Endothelial cell of umbilical vein (primary cell): Measurements from ENCODE around the gene DNASE2. TPM values are rescaled to one million over a fixed set of nuclear protein-coding genes. Genes with fewer than 3 reads are reported as not detected.
A peak's percentile ranks its signal among the peaks of the same experiment; 100 is the strongest.

Source experiments
- BruUV-seq: library from RNA; stranded (reverse); fragments of 400-500 nt; replicated peaks from 2 replicates; lab custom pipeline; 2021; lab: Mats Ljungman, UMichigan
- CTCF ChIA-PET: fragments of 300-600, 350-600 bp; sonication (Branson Sonifier 250); formaldehyde crosslinking; loops from one replicate; lab custom pipeline; 2021; ENCODE audit warnings: antibody characterized with exemption, inconsistent platforms; lab: Charles Lee
- POLR2A ChIA-PET: fragments of 300-600, 350-600 bp; sonication (Branson Sonifier 250); formaldehyde crosslinking; loops from one replicate; lab custom pipeline; 2021; ENCODE audit warnings: antibody characterized with exemption, inconsistent platforms; lab: Charles Lee
- DNase-seq: peaks from one replicate; pipeline ENCODE4 v3.0.0-alpha.2; 2011; ENCODE audit warnings: low read depth, low spot score
- FAIRE-seq: peaks from 2 replicates; lab custom pipeline; 2011; peaks lifted over from hg19 to GRCh38; lab: Jason Lieb, UNC
- H2AFZ ChIP-seq: 2 replicates; pipeline ENCODE4 v1.6.0; 2012; ENCODE audit warnings: low read depth, low read length, control low read depth, inconsistent platforms
- H3K27ac ChIP-seq: 2 replicates; pipeline ENCODE4 v1.5.1; 2011; ENCODE audit warnings: low read depth, mild to moderate bottlenecking, control low read depth, low read length, moderate library complexity; ENCODE audit not compliant: insufficient read depth
- H3K27me3 ChIP-seq, 2 experiments: 2 replicates each; pipeline versions ENCODE4 v1.6.0 to v1.6.1; 2011; ENCODE audit warnings: low read length in 2 of 2, mixed read lengths in 1 of 2; ENCODE audit not compliant: control insufficient read depth in 2 of 2, insufficient read depth in 2 of 2
- H3K36me3 ChIP-seq, 2 experiments: 2 replicates in 1 of 2; 3 replicates in 1 of 2; pipeline ENCODE4 v1.5.1; 2011; ENCODE audit warnings: low read length in 2 of 2, mild to moderate bottlenecking in 1 of 2, moderate library complexity in 1 of 2; ENCODE audit not compliant: control insufficient read depth in 2 of 2, insufficient read depth in 2 of 2; ENCODE audit errors: extremely low read depth in 1 of 2
- H3K4me1 ChIP-seq: 3 replicates; pipeline ENCODE4 v1.5.1; 2011; ENCODE audit warnings: mild to moderate bottlenecking, low read length; ENCODE audit not compliant: control insufficient read depth, insufficient read depth; ENCODE audit errors: extremely low read depth
- H3K4me2 ChIP-seq: 2 replicates; pipeline ENCODE4 v1.6.1; 2011; ENCODE audit warnings: low read length, control low read depth, mixed read lengths; ENCODE audit not compliant: insufficient read depth
- H3K4me3 ChIP-seq, 3 experiments: fragments of 200-600 bp in 1 of 3; sonication (generic), shearing (Covaris generic) in 1 of 3; replicated peaks in 1 of 3; 2 replicates each; pipeline ENCODE4 v1.5.1; 2011 to 2016; ENCODE audit warnings: control low read depth in 3 of 3, low read length in 3 of 3, mild to moderate bottlenecking in 2 of 3, inconsistent platforms in 1 of 3, low read depth in 1 of 3, moderate library complexity in 1 of 3; ENCODE audit not compliant: insufficient read depth in 1 of 3
- H3K79me2 ChIP-seq: 2 replicates; pipeline ENCODE4 v1.6.0; 2012; ENCODE audit warnings: low read length, inconsistent platforms; ENCODE audit not compliant: control insufficient read depth, insufficient read depth
- H3K9ac ChIP-seq: replicated peaks from 2 replicates; pipeline ENCODE3; 2011; ENCODE audit warnings: low read length, control low read depth; ENCODE audit not compliant: insufficient read depth; ENCODE audit errors: extremely low read depth
- H3K9me1 ChIP-seq: replicated peaks from 3 replicates; pipeline ENCODE4 v1.6.0; 2011; ENCODE audit warnings: mild to moderate bottlenecking, low read length; ENCODE audit not compliant: control insufficient read depth, insufficient read depth; ENCODE audit errors: extremely low read depth
- H3K9me3 ChIP-seq: replicated peaks from 2 replicates; pipeline ENCODE4 v1.5.1; 2012; ENCODE audit warnings: low read length, inconsistent platforms; ENCODE audit not compliant: control insufficient read depth, insufficient read depth
- H4K20me1 ChIP-seq: replicated peaks from 2 replicates; pipeline ENCODE3; 2011; ENCODE audit warnings: mild to moderate bottlenecking, low read length; ENCODE audit not compliant: control insufficient read depth, insufficient read depth; ENCODE audit errors: extremely low read depth
- CTCF ChIP-seq, 2 donors: IDR thresholded peaks; 1 replicate in 1 of 2; 2 replicates in 1 of 2; pipeline ENCODE4 v1.5.1; 2011; ENCODE audit warnings: low read length in 2 of 2, mild to moderate bottlenecking in 2 of 2, moderate library complexity in 2 of 2, control low read depth in 1 of 2, inconsistent platforms in 1 of 2, low read depth in 1 of 2; ENCODE audit not compliant: insufficient read depth in 1 of 2; ENCODE audit errors: extremely low read depth in 1 of 2
- EZH2 ChIP-seq: IDR thresholded peaks from 2 replicates; pipeline ENCODE4 v1.6.1; 2012; ENCODE audit warnings: borderline replicate concordance, low read depth, mild to moderate bottlenecking, moderate library complexity, low read length, inconsistent platforms; ENCODE audit not compliant: severe bottlenecking
- GATA2 ChIP-seq: IDR thresholded peaks from 2 replicates; pipeline ENCODE4 v1.7.0; 2011; ENCODE audit warnings: low read depth, mild to moderate bottlenecking, moderate library complexity, mixed read lengths, low read length; ENCODE audit not compliant: insufficient read length, insufficient read depth
- MAX ChIP-seq: IDR thresholded peaks from 2 replicates; pipeline ENCODE4 v1.6.1; 2011; ENCODE audit not compliant: insufficient read depth, insufficient read length
- dilution Hi-C: fragments of 300-500 bp; cut with MboI; formaldehyde crosslinking; loops from one replicate; pipeline ENCODE4 v1.15.0; 2019; ENCODE audit warnings: low sequenced_read_pairs; ENCODE audit not compliant: extremely low pct_ligation_motif_present
- intact Hi-C: fragments of 100-400 bp; cut with micrococcal nuclease; formaldehyde crosslinking; loops from one replicate; pipeline ENCODE4 v1.10.0; 2022
- polyA plus RNA-seq, 4 experiments: library from polyadenylated mRNA; depleted of rRNA in 3 of 4; stranded (reverse) in 3 of 4; unstranded in 1 of 4; fragments of >200 nt; gene quantifications; 2 replicates each; pipeline versions ENCODE4 v1.2.1 to v1.2.3, GENCODE V29; 2011 to 2012; ENCODE audit warnings: missing spikeins in 1 of 4
- total RNA-seq: library from RNA; stranded (reverse); gene quantifications from 2 replicates; pipeline ENCODE4 v1.2.3, GENCODE V29; 2021

The DNASE2 gene
- total and polyA plus RNA-seq, 2 donors (not counting 3 experiments of a cell fraction or from before 2014, with no cell fraction given), result 31.3 to 51.9 TPM

DNA sequence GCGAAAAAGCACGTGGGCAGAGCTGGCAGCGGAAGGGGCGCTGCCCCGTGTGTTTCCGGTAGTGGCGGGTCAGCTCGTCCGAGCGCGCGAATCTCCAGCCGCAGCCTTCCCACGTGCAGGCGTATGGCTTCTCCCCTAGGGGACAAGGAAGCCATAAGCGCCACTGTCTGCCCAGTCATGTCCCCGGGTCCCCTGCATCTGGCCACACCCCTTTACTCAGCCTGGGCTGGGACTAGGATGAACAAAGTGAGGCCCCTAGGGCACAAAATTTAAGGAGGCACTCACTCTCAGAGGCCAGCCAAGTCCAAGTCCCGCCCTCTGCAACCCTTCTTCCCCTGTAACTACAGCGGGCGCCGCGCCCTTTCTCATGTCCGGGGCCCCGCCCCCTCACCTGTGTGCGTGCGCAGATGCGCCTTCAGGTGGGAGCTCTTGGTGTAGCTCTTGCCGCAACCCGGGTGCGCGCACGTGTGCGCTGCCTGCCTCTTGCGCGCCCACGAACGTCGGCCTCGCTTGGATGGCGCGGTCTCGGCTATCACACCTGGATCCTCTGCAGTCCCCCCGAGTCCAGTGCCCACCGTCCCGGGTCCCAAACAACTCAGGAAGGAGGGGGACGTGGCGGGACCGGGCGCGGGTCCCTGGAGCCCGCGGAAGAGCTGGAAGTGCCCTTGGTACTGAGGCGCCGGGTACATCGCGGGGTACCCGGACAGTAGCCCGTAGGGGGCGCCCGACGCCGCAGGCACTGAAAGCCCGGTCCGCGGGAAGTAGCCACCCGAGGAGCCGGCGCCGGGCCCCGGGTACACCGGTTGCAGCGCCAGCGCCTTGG lies 3.9 kb upstream of the DNASE2 start:
- Histone ChIP-seq H2AFZ (peak overlapping the region; percentile 51), H3K4me2 (peak overlapping the region; percentile 16), H3K9me1 (no peaks in the 10 kb centered on the region), H3K27me3 (peaks cover 12 to 22% of the 10 kb centered on the region in 2 experiments), H3K36me3 (no peaks in the 10 kb centered on the region), H4K20me1 (no peaks in the 10 kb centered on the region), H3K79me2 (no peaks in the 10 kb centered on the region), H3K9me3 (no peaks in the 10 kb centered on the region), H3K27ac (no peak overlapping the region), H3K4me1 (peaks cover 4% of the 10 kb centered on the region), H3K4me3 (peak overlapping the region in 2 of 3 experiments; percentile 17 to 21), H3K9ac (no peak overlapping the region)
- ChIA-PET CTCF (interaction anchor here (0.5 to 1.5 kb wide), 11 partner anchors 9 to 1396 kb away, joined by 3 to 12 read pairs (median 3); partner anchors contain the start of gene FARSA), POLR2A (no interaction called here)
- DNase-seq, result peak; percentile 45
- intact Hi-C loops (loop anchor here (1.0 kb wide), 1 partner anchor 80 kb away; no protein-coding TSS in a partner anchor), dilution Hi-C loops (no loop called here)
- BruUV-seq, result no TSS peak
- no peak for FAIRE-seq
- TF ChIP-seq CTCF (IDR thresholded peaks at IDR 0.05; ENCODE audit: extremely low read depth in 1 of 2, insufficient read depth in 1 of 2, low read depth in 1 of 2, low read length in 2 of 2) (peak; percentile 53 to 76), EZH2 (no peak)

DNA sequence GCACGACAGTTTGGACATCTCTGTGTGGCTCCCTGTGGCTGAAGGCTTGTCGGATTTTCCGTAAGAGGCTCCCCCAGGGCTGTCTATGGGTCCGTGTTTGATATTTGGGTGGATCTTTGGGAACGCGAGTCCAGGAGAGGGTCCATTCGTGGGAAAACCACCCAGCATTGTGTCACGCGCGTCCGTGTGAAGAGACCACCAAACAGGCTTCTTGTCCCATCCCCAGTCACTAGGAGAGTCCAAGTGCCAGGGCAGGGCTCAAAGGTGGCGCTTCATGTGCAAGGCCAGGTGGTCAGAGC lies 3.3 kb upstream of the DNASE2 start:
- no peaks in the 10 kb centered on the region for H3K79me2 ChIP-seq
- H3K4me3 ChIP-seq, result no peak overlapping the region
- no peak for FAIRE-seq
- no peaks in the 10 kb centered on the region for H3K36me3 ChIP-seq
- no peak overlapping the region for H3K9ac ChIP-seq
- TF ChIP-seq MAX (no peak), GATA2 (no peak), EZH2 (no peak)
- ChIA-PET POLR2A (no interaction called here), CTCF (interaction anchor here (0.8 to 1.5 kb wide), 7 partner anchors 8 to 126 kb away, joined by 3 to 12 read pairs (median 3); no protein-coding TSS in a partner anchor)
- H2AFZ ChIP-seq, result no peak overlapping the region
- dilution Hi-C loops, result no loop called here
- intact Hi-C loops, result no loop called here
- no peak for DNase-seq
- H3K4me1 ChIP-seq, result peaks cover 4% of the 10 kb centered on the region
- H3K27me3 ChIP-seq, result peaks cover 12 to 22% of the 10 kb centered on the region in 2 experiments
- no peaks in the 10 kb centered on the region for H4K20me1 ChIP-seq
- H3K4me2 ChIP-seq, result no peak overlapping the region
- no TSS peak for BruUV-seq
- no peaks in the 10 kb centered on the region for H3K9me1 ChIP-seq
- no peak overlapping the region for H3K27ac ChIP-seq
- no peaks in the 10 kb centered on the region for H3K9me3 ChIP-seq
